Prostate gland (tissue), 2 donors: Measurements from ENCODE around the gene TRAF1.

Experiments used
- POLR2A ChIP-seq: fragments of 450-650 bp; IDR thresholded peaks from one replicate; pipeline ENCODE4 v1.6.1; 2016; ENCODE audit warnings: antibody characterized with exemption, mild to moderate bottlenecking
- POLR2AphosphoS5 ChIP-seq: sonication (generic); formaldehyde crosslinking; IDR thresholded peaks from one replicate; pipeline ENCODE4 v1.6.1; 2017; ENCODE audit warnings: antibody characterized with exemption
- TF ChIP-seq, protein P1 (sequence below), 4 experiments: fragments of 200-600 bp in 2 of 4; fragments of 450-650 bp in 2 of 4; sonication (generic) in 2 of 4; IDR thresholded peaks; 1 replicate in 3 of 4; 2 replicates in 1 of 4; pipeline ENCODE4 v1.5.1; 2016 to 2019; ENCODE audit warnings: antibody characterized with exemption in 4 of 4, mild to moderate bottlenecking in 2 of 4, moderate library complexity in 2 of 4

DNA sequence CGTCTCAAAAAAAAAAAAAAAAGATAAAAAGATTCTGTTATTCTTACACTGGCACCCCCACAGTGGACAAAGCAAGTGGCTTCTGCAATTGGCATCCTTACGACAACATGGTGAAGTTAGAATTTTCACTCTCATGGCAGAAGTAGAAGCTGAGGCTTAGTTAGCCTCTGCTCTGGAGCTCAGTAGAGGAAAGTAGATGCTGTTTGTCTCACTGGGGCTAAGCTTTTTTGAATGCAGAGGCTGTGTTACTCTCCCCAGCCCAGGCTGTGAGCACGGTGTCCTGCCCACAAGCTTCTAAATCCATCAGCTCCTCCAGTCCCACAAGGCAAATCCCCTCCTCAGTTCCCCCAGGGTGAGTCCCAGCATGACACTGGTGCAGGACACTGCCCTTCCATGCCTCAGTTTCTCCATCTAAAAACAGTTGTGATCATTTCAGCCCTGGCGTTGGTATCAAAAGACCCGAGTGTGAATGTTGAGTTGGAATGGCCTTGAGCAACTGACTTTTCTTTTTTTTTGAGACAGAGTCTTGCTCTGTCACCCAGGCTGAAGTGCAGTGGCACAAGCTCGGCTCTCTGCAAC, 27.0 kb downstream of the TRAF1 start:
- TF ChIP-seq POLR2AphosphoS5, result no peak
- TF ChIP-seq, protein P1, sequence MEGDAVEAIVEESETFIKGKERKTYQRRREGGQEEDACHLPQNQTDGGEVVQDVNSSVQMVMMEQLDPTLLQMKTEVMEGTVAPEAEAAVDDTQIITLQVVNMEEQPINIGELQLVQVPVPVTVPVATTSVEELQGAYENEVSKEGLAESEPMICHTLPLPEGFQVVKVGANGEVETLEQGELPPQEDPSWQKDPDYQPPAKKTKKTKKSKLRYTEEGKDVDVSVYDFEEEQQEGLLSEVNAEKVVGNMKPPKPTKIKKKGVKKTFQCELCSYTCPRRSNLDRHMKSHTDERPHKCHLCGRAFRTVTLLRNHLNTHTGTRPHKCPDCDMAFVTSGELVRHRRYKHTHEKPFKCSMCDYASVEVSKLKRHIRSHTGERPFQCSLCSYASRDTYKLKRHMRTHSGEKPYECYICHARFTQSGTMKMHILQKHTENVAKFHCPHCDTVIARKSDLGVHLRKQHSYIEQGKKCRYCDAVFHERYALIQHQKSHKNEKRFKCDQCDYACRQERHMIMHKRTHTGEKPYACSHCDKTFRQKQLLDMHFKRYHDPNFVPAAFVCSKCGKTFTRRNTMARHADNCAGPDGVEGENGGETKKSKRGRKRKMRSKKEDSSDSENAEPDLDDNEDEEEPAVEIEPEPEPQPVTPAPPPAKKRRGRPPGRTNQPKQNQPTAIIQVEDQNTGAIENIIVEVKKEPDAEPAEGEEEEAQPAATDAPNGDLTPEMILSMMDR (IDR thresholded peaks at IDR 0.05), result no peak
- TF ChIP-seq POLR2A, result no peak
